ENCODE data around the gene GNA14.
"Not testable (repeated sequence)": the region's sequence is repeated elsewhere in the genome, so short reads cannot be mapped to it uniquely, and the experiment has no call there.

Gene GNA14

DNA sequence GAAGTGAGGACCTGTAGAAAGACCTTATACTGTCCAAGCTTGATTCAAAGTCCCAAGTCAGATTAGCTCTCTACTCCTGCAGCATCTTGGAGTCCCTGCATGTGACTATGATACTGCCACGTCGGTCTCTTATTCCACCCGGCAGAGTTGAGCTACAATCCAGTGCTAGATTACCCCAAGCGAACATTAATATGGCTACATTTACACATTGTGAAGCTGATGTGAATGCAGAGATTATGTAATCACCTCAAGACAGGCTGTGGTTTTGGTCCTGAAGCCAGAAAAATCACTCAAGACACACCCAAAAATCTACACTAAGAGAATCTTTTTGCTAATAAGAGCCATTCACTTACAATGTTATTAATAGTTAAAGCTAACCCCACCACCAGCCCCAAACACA, 116.7 kb downstream of the GNA14 start:
- DNase-seq, result no peak

DNA sequence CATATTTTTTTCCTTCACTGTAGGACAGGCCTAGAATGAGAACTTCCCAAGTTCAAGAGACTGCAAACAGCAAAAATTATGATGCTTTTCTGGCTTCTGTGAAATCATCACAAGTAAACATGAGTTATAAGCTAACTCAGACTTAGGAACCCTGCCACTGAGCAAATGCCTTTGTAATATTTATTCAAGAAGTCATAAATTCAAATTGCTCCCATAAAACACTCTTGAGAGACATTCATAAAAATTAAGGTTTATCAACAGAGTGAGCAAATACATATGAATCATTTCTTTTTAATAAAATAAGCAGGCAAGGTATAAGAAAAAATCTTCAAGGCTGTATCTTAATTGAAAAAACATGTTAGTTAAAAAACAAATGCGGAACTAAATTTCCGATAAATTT, 124.2 kb downstream of the GNA14 start:
- no peak for DNase-seq

DNA sequence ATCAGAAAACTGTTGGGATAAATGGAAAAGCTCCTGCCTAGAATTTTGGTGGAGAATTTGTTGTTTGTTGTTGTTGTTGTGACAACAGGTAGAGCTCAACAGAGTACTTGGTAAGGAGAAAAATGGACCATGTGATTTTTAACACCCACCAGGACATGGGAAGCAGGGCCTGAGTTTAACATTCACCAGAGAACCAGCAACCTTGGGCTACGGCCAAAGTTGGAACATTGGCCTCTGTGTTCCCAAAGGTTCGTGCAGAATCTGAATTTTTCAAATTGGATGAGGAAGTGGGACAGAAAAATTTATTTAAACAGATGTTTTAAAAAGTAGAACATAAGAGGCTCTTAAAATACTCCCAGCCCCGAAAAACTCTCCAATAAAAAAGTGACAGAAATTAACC, 127.0 kb downstream of the GNA14 start:
- no peak for DNase-seq

DNA sequence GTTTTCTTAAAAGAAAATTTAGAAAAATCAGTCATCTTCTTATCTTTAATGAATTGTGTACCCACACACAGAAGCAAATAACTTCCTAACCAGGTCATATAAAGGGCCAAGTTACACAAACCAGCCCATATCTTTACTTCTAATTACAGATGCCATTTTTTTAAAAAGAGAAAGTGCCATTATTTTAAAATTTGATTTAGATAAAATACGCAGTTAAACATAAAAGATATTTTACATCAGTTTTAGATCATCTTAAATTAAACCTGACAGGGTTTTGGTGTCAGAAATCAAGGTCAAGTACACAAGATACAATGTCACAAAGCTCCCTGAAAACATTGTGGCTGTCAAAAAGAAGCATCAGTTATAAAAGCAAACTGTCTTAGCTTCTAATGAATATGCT, 129.4 kb downstream of the GNA14 start:
- DNase-seq, result no peak

DNA sequence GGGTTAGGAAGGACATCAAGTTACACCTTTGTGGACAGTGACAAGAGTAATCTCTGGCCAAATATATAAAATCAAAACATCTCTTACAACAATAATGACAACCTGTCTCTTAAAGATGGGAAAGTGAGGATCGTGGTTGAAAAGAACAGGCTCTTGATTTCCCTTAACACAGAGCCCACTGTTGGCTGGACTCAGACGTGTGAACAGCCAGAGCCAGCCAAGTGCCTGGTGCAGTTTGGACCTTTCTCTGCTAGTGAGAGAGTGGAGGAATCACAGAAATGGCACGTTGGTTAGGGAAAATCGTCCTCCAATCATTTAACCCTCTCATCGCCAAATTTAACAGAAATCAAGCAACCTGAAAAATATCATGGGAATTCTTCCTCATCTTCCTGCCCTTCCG, 131.3 kb downstream of the GNA14 start:
- DNase-seq, result no peak

DNA sequence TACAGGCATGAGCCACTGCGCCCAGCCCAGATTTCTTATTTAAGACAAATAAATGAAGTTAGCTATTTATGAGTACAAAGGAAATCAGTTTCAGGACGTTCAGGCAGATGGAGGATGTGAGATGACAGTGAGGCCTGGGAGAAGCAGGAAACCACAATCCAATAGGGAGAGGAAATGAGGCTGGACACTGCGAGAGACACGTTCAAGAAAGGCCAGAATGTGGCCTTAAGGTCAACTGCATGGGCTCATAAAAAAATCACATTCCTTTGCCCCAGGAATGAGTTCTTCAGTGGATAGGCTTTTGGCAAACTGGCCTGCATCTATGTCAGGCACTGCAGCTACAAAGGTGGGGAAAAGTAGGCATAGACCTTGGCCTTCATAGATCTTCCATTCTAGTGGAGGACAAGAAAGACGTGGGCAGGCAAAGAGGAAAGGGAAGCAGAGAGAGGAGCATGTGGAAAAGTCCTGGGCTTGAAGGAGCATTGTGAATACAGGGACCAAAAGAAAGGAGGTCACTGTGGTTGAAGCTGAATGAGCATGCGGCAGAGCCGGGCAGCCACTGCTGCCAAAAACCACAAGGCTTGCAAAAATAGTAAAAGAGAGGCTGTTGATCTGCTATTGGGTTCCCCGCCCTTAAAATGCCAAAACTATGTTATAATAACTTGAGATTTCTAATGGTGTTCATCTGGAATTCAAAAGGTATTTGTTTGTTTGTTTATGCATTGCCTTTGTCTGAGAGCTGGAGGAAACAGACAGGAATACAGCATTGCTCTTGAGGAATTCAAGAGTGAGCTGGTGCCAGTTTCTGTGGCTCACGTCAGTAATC, 133.0 kb downstream of the GNA14 start:
- DNase-seq, result no peak

DNA sequence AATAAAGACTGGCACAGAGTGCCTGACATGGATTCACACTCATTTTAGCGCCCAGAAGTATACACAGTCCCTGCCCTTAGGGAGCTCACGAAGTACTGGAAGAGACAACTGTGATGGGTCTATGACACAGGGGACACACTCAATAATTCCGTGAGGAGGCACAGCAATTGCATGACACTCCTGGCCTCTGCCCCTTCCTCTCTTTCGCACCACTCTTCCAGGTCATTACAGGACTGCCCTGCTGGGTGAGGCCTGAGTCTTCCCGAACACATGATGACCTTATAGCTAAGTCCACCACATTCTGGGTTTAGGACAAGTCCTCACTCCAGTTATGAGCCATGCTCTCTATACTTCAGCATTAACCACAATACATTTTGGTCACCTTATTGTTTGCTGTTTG, 134.7 kb downstream of the GNA14 start:
- no peak for DNase-seq

DNA sequence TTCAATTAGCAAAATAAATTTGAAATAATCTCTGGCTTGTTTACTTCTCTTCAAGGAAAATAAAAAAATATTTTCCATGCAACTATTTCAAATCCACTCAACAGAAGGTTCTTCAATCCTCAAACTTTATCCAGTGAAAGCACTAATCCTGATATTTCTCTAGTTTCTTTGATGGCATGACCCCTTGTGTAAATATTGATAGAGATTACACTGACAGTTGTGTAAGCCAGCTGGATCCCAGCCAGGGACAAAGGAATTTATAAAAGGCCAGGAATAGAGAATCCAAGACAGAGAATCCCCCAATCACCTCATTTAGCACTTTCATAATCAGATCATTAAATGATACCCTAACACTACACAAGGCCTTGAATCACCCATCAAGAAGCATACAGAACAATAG, 135.2 kb downstream of the GNA14 start:
- DNase-seq, result no peak

DNA sequence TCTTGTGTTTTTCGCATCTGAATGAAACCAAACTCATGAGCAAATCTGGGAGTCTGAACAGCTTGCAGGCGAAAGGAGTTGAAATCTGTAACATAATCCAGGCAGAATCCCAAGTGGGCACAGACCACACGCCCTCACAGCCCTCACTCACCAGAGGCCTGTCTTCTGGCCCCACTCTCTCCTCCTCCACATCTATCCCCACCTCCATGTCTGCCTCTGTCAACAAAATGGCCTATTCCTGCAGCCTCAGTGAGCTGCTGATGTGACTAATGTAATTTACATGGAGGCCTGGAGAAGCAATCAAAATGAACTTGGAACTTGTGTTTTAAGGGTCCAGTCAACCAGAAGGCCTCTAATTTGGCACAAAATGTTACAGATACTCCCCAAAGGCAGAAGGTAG, 136.6 kb downstream of the GNA14 start:
- DNase-seq, result no peak

DNA sequence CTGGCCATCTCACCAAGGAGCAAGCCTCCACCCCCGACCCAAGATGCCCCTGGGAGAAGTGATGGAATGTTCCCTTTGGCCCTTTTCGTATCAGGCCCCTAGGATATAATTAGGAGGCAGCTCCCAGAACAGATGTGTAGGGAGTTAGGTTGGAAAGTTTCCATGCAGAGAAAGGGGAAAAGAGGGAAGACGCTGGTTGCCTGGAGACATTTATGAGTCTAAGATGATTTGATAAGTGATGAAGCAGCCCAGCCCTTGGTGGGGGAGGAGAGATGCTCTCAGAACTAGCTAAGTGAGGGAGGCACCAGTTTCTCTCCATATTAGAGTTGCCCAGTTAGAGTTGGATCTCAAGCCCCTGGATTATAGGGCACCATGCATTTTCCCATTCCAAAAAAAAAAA, 137.5 kb downstream of the GNA14 start:
- DNase-seq, result no peak

DNA sequence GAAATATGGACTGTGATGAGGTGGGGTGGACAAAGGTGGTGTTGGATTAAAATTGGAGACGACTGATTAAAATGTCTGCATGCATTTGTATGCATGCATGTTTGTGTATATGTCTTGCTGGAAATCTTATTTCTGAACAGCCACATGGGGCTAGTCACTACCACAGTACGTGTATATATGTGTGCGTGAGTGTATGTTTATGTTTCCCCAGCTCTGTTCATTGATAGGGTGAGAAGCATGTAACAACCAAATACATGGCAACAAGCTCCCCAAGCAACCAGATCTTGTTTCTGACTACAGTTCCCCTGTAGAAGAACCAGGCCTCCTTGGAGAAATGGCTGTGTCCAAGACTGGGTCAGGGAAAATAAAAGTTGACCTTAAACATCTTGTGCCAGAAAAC, 139.7 kb downstream of the GNA14 start:
- no peak for DNase-seq

DNA sequence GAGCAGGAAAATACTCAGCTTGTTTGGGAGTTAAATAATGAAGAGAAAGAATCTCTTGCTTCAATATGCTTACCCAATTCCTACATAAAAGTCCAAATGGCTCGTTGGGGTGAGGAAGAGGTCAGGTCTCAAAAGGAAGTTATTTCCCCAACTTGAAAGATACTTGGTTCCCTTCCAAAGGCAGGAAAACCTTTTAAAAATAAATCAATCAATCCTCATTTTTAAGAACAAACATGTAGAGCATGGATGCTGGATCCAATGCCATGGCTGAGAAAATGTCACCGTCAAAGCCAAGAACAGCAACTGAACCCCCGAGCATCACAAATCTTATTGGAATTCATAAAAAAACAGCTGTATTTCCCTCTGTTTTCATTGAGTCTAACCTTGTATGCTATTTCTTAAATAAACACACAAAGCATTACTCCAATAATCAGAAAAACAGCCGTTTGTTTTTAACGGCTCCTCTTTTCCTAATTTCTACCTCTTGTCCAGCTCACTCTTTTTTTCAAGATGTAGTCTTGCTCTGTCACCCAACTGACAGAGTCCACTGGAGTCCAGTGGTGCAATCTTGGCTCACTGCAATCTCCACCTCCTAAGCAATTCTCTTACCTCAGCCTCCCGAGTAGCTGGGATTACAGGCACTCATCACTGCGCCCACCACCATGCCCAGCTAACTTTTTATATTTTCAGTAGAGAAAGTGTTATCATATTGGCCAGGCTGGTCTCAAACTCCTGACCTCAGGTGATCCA, 140.7 kb downstream of the GNA14 start:
- DNase-seq, result no peak

DNA sequence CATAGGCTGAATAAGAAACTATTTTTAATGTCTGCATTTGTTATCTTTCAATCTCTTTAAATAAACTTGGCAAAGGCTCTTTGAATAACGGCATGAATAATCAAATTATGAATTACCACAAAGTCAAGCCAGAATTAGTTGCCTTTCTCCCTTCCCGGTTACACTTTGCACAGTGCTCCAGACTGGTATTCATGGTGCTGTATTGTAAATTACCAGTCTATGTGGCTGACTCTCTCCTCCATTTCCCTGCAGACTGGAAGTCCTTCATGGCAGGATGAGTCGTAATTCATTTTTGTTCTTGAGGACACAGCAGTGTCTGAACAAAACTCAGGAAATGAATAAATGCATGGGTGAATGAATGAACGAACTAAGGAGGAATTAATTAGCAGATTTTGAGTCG, 142.9 kb downstream of the GNA14 start:
- DNase-seq, result no peak

DNA sequence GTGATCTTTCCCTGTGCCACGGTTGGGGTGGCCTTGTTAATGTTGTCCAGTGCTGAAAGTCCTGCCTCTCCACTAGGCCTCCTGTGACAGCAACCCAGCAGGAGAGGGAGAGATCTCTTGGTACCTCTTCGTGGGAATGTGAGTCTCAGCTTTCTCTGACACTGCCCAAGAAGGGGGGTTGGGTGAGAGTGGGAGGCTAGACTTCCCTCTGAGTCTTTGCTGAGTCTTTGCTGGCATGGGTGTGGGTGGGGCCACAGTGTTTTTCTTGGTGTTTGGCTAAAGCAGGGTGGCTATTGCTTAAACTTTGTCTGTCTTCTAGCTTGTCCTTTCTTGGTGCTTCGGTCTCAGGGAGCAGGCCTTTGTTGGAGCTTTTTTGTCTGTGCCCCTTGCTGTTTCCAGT, 145.6 kb downstream of the GNA14 start:
- DNase-seq, result no peak

DNA sequence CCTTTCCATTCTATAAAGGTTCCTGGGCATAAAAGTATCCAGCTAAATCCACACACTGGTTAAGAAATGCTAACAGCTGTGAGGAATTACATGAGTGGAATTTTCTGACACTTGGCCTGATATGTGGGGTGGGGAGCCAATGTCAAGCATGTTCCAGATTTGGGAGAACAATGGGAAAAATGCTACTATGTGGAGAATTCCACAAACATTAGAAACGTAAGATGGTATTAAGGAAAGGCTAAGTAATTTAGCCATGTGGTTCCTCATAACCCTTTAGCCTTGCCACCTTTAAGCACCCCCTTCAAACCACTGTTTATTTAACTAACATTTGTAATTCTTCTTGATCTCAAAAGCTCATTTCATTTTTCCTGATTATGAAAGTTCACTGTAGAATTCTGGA, 149.2 kb downstream of the GNA14 start:
- no peak for DNase-seq

DNA sequence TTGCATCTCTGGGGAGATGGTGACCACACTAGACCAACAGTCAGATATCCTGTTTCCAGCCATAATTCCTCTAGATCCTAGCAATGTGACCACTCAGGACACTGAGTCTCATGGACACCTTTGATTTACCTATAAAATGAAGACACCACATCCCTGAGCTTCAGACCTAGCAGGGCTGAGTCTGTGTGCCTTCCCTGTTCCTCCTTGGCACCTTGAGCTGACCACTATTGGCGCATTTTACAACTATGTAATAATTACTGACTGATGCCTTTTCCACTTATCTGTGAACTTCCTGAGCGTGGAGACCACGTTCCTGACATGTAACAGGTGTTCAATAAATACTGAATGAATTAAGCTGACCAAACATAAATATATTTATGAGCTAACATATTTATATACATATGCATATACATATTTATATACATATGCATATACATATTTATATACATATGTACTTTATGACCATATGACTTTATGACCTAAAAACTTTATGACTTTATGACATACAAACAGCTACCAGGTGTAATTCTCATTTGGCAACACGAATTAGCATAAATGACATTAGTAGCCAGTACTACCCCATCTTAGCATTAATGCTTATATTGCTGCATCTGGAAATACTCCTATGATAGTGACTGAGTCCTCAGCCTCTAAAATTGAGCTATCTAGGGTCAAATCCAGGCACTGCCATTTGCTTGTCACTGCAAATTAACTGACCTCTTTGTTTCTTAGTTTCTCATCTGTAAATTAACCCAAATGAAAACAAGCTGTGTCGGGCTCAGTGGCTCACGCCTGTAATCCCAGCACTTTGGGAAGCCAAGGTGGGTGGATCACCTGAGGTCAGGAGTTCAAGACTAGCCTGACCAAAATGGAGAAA, 150.6 kb downstream of the GNA14 start:
- no peak for DNase-seq

DNA sequence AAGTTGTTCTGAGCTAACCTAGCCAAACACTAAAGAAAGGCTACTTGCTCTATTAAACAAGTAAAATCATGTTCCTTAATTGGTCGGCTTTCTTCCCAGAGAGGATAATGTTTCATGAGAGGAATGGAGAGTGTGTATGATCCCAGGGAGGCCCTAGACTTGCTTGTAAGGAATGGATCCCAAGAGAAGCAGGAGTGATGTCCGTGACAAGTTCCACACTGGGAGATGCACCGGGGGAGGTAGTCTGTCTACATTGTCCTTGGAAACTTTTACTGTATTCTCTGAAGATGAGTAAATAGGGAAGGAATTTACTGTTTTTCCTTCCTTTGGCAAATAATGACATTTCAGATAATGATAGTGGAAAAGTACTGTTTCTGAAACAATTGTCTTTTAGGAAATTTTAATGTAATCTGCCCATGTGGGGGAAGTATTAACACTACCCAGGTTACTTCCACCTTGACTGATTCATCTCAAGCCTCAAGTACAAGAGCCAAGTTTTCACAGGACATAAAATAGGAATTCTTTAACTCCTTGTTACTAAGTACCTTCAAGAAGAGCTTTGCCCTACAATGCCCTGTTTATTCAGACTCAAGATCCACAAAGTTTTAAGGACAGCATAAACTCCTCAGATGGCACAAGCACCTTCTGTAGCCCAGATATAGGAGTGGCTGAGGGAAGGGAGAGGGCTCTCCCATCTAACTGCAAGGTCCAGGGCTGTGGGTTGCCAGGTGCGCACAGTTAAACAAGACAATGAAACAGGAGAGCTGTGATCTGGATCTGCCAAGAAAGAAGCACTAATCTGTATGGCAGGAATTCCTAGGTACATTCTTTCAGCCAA, 152.1 kb downstream of the GNA14 start:
- no peak for DNase-seq

DNA sequence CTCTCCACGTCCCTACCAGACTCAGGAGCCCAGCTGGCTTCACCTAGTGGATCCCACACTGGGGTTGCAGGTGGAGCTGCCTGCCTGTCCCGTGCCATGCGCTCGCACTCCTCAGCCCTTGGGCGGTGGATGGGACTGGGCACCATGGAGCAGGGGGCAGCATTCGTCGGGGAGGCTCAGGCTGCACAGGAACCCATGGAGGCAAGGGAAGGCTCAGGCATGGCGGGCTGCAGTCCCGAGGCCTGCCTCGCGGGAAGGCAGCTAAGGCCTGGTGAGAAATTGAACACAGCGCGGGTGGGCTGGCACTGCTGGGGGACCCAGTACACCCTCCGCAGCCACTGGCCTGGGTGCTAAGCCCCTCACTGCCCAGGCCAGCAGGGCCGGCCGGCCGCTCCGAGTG, 157.8 kb downstream of the GNA14 start:
- not testable (repeated sequence) for DNase-seq

DNA sequence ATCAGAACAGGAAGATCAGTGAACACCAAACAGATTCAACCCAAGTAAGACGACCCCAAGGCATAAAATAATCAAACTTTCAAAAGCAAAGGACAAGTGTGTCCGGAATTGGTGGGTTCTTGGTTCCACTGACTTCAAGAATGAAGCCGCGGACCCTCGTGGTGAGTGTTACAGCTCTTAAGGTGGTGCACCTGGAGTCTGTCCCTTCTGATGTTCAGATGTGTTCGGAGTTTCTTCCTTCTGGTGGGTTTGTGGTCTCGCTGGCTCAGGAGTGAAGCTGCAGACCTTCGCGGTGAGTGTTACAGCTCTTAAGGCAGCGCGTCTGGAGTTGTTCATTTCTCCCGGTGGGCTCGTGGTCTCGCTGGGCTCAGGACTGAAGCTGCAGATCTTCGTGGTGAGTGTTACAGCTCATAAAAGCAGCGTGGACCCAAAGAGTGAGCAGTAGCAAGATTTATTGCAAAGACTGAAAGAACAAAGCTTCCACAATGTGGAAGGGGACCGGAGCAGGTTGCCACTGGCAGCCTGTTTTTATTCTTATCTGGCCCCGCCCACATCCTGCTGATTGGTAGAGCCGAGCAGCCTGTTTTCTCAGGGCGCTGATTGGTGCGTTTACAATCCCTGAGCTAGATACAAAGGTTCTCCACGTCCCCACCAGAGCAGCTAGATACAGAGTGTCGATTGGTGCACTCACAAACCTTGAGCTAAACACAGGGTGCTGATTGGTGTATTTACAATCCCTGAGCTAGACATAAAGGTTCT, 158.5 kb downstream of the GNA14 start:
- not testable (repeated sequence) for DNase-seq

DNA sequence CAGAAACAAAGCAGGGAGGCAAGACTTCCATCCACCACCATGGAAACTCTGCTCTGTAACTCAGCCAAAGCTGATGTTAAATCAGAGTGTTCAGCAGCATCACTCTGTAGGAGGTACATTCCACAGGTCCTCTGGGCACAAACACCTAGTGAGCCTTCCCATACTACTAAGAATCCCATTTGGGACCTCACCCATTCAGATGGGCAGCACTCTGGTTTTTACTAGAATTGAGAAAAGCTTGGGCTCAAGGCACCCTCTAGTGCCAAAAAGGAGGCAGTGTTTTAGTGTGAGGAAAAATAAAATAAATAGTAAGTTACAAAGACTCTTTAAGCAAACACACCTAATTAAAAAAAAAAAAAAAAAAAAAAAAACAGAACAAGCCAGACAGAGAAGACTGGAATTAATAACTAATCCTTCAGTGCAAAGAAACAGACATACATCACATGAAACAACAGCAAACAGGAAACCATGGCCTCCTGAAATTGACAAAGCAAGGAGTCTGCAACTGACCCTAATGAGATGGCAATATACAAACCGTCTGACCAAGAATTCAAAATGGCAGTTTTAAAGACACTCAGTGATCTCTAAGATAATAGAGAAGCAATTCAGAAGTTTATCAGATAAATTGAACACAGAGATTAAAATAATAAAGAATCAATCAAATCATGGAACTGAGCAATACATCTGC, 159.5 kb downstream of the GNA14 start:
- DNase-seq, result no peak

DNA sequence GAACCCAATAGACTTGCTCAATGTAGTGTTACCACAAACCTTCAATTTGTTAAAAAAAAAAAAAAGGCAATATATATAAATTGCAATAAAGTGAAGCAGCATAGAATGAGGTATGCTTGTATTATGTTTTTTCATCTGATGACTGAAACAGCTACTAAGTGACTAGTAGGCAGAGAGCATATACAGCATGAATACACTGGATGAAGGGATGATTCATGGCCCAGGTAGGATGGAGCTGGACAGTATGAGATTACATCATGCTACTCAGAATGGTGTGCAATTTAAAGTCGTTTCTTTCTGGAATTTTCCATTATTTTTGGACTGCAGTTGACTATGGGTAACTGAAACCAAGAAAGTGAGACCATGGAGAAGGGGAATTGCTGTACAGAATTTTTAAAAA, 161.2 kb downstream of the GNA14 start:
- DNase-seq, result no peak
